Sigmoid colon (tissue), 7 donors: ENCODE measurements around the gene TEC. TPM values are rescaled to one million over a fixed set of nuclear protein-coding genes. Genes with fewer than 3 reads are reported as not detected.

Experiments used
- DNase-seq: peaks from one replicate; pipeline ENCODE4 v3.0.0-alpha.2; 2019
- H3K27ac ChIP-seq, 4 donors: fragments of 200-600 bp; sonication (generic); one replicate each; pipeline ENCODE4 v1.5.1; 2016 to 2019; ENCODE audit warnings: mild to moderate bottlenecking in 1 of 4
- H3K27me3 ChIP-seq, 3 donors: fragments of 200-600 bp; sonication (generic); one replicate each; pipeline ENCODE4 v1.5.1; 2019; ENCODE audit warnings: mild to moderate bottlenecking in 1 of 3
- H3K36me3 ChIP-seq, 4 donors: fragments of 200-600 bp; sonication (generic); one replicate each; pipeline ENCODE4 v1.5.1; 2016 to 2019
- H3K4me1 ChIP-seq, 4 donors: fragments of 200-600 bp; sonication (generic); one replicate each; pipeline ENCODE4 v1.5.1; 2017 to 2019
- H3K4me3 ChIP-seq, 4 donors: fragments of 200-600 bp; sonication (generic); one replicate each; pipeline ENCODE4 v1.5.1; 2017 to 2019; ENCODE audit warnings: mild to moderate bottlenecking in 2 of 4, moderate library complexity in 1 of 4
- H3K9me3 ChIP-seq, 4 donors: fragments of 200-600 bp in 3 of 4; sonication (generic) in 3 of 4; one replicate each; pipeline versions ENCODE4 v1.5.1 to v1.6.1; 2013 to 2019
- CTCF ChIP-seq, 4 experiments: fragments of 450-650 bp in 3 of 4; fragments of 200-600 bp in 1 of 4; IDR thresholded peaks; one replicate each; pipeline ENCODE4 v1.5.1; 2016 to 2019; ENCODE audit warnings: antibody characterized with exemption in 4 of 4, mild to moderate bottlenecking in 3 of 4, moderate library complexity in 2 of 4
- EP300 ChIP-seq, 4 donors: sonication (generic); formaldehyde crosslinking; IDR thresholded peaks; one replicate each; pipeline ENCODE4 v1.6.1; 2017; ENCODE audit warnings: antibody characterized with exemption in 4 of 4
- POLR2A ChIP-seq, 2 donors: fragments of 450-650 bp; IDR thresholded peaks; one replicate each; pipeline ENCODE4 v1.6.1; 2016; ENCODE audit warnings: antibody characterized with exemption in 2 of 2, mild to moderate bottlenecking in 2 of 2, moderate library complexity in 2 of 2
- POLR2AphosphoS5 ChIP-seq, 4 donors: sonication (generic); formaldehyde crosslinking; IDR thresholded peaks; one replicate each; pipeline ENCODE4 v1.6.1; 2017; ENCODE audit warnings: antibody characterized with exemption in 4 of 4
- WGBS, 2 donors: extraction: QIAGEN DNeasy Blood & Tissue Kit; methylation state at CpG; one replicate each; pipeline ENCODE4 v1.1.7; 2013; 5-methylcytosine and 5-hydroxymethylcytosine counted together
- intact Hi-C: fragments of 100-400 bp; cut with DNase I; formaldehyde crosslinking; loops from one replicate; pipeline ENCODE4 v1.15.1; 2023
- polyA plus RNA-seq, 3 donors: library from polyadenylated mRNA; stranded (reverse); fragments of 200-250 nt; gene quantifications; one replicate each; pipeline ENCODE4 v1.2.3, GENCODE V29; 2013
- total RNA-seq, 4 donors: library from RNA; depleted of rRNA; stranded (reverse); fragments of >200 nt; gene quantifications; one replicate each; pipeline ENCODE4 v1.1.0, GENCODE V29; 2016
- donor health status: healthy with polysubstance abuse.
- donor health status: Bipolar disorder and iron deficiency.
- donor health status: healthy.

Gene TEC
- total and polyA plus RNA-seq, 7 donors, result 1.1 to 5.3 (median 2.0) TPM

- intact Hi-C loops, result loop anchor here (2.0 to 10.0 kb wide), 2 partner anchors 71 to 355 kb away; partner anchors contain the start of genes NFXL1 and SLAIN2
- peak; percentile 95 for DNase-seq
- Histone ChIP-seq H3K36me3 (no peaks in the 10 kb centered on the region), H3K4me3 (peak overlapping the region; percentile 84 to 92 (median 89)), H3K27me3 (no peaks in the 10 kb centered on the region), H3K4me1 (peaks cover 0 to 9% (median 0%) of the 10 kb centered on the region in 4 donors), H3K9me3 (no peaks in the 10 kb centered on the region), H3K27ac (peak overlapping the region; percentile 76 to 81 (median 79))
- WGBS, 2 donors, result 3% methylated on average over 41 of the region's 41 CpGs
- TF ChIP-seq CTCF (IDR thresholded peaks at IDR 0.05), result peak in 3 of 4 experiments; percentile 12 to 22 (median 17)
- TF ChIP-seq POLR2AphosphoS5 (IDR thresholded peaks at IDR 0.05), result peak in 3 of 4 donors; percentile 63 to 68 (median 65)
- TF ChIP-seq EP300 (IDR thresholded peaks at IDR 0.05), result no peak
- peak in 1 of 2 donors; percentile 5 for TF ChIP-seq POLR2A (IDR thresholded peaks at IDR 0.05)
Observed at GRCh38 chr4:48269861-48270522, 354 bp upstream of the TEC start.

GRCh38 chr4:48267574-48267973 lies 2.1 kb downstream of the TEC start:
- no peaks in the 10 kb centered on the region for H3K9me3 ChIP-seq
- H3K4me1 ChIP-seq, result peaks cover 0 to 9% (median 0%) of the 10 kb centered on the region in 4 donors
- WGBS, 2 donors, result 66 to 97% methylated on average over 3 of the region's 3 CpGs
- no peak overlapping the region for H3K4me3 ChIP-seq
- no peak for DNase-seq
- TF ChIP-seq POLR2A (IDR thresholded peaks at IDR 0.05), result no peak
- no peak for TF ChIP-seq POLR2AphosphoS5 (IDR thresholded peaks at IDR 0.05)
- no peak for TF ChIP-seq EP300 (IDR thresholded peaks at IDR 0.05)
- no peak for TF ChIP-seq CTCF (IDR thresholded peaks at IDR 0.05)
- no peak overlapping the region for H3K27ac ChIP-seq
- no peaks in the 10 kb centered on the region for H3K36me3 ChIP-seq
- intact Hi-C loops, result no loop called here
- H3K27me3 ChIP-seq, result no peaks in the 10 kb centered on the region

GRCh38 chr4:48266781-48267180 lies 2.9 kb downstream of the TEC start:
- TF ChIP-seq CTCF (IDR thresholded peaks at IDR 0.05) (no peak), POLR2A (IDR thresholded peaks at IDR 0.05) (no peak), POLR2AphosphoS5 (IDR thresholded peaks at IDR 0.05) (no peak), EP300 (IDR thresholded peaks at IDR 0.05) (no peak)
- WGBS, 2 donors, result 88 to 91% methylated on average over 4 of the region's 4 CpGs
- Histone ChIP-seq H3K36me3 (no peaks in the 10 kb centered on the region), H3K4me3 (no peak overlapping the region), H3K9me3 (no peaks in the 10 kb centered on the region), H3K4me1 (peaks cover 0 to 9% (median 0%) of the 10 kb centered on the region in 4 donors), H3K27me3 (no peaks in the 10 kb centered on the region), H3K27ac (no peak overlapping the region)
- intact Hi-C loops, result no loop called here
- no peak for DNase-seq

GRCh38 chr4:48262926-48263325 lies 6.7 kb downstream of the TEC start:
- intact Hi-C loops, result no loop called here
- Histone ChIP-seq H3K4me1 (no peaks in the 10 kb centered on the region), H3K36me3 (no peaks in the 10 kb centered on the region), H3K4me3 (no peak overlapping the region), H3K27me3 (no peaks in the 10 kb centered on the region), H3K9me3 (no peaks in the 10 kb centered on the region), H3K27ac (no peak overlapping the region)
- no peak for DNase-seq
- no peak for TF ChIP-seq CTCF (IDR thresholded peaks at IDR 0.05)
- TF ChIP-seq EP300 (IDR thresholded peaks at IDR 0.05), result no peak
- TF ChIP-seq POLR2A (IDR thresholded peaks at IDR 0.05), result no peak
- no peak for TF ChIP-seq POLR2AphosphoS5 (IDR thresholded peaks at IDR 0.05)
- WGBS, 2 donors, result 76 to 89% methylated on average over 3 of the region's 3 CpGs
